Testis (tissue), 2 donors: ENCODE measurements around the gene GLYATL3.

Experiments
- CTCF ChIP-seq, 3 experiments: fragments of 450-650 bp in 2 of 3; fragments of 200-600 bp in 1 of 3; sonication (generic) in 1 of 3; IDR thresholded peaks; one replicate each; pipeline ENCODE4 v1.5.1; 2016 to 2019; ENCODE audit warnings: antibody characterized with exemption in 3 of 3, mild to moderate bottlenecking in 2 of 3, moderate library complexity in 1 of 3
- POLR2A ChIP-seq: fragments of 450-650 bp; IDR thresholded peaks from one replicate; pipeline ENCODE4 v1.6.1; 2017; ENCODE audit warnings: antibody characterized with exemption, mild to moderate bottlenecking, moderate library complexity

- TF ChIP-seq CTCF (IDR thresholded peaks at IDR 0.05) (no peak), POLR2A (no peak)
These were observed 42.0 kb upstream of the GLYATL3 start for GRCh38 chr6:49457771-49458170.
